Measurements from ENCODE around the gene UGT1A4. TPM values are rescaled to one million over a fixed set of nuclear protein-coding genes. Genes with fewer than 3 reads are reported as not detected.

The UGT1A4 gene
- total RNA-seq, 1 experiment from 2014 or later, result not detected

DNA sequence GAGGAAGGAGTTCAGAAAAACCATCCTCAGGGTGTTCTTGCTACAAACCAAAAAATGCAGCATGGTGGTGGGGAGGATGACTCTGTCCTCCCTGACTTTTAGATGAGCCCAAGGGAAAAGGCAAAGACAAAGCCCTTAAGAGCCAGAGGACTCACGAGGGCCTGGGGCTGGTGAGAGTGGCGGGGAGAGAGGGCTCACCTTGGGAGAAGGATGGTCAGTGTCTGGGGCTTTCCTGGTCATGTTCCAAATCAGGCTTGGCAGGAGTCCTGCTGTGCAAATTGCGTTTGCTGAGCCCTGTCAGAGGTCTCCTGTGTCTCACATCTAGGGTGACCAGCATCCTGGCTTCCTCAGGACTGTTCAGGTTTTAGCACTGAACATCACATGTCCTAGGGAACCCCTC lies 46.2 kb downstream of the UGT1A4 start:
- Histone ChIP-seq H3K18ac (ENCODE audit: insufficient read length, low read depth, low read length) (no peak overlapping the region), H3K23ac (ENCODE audit: insufficient read length, low read depth, low read length) (no peak overlapping the region), H3K27me3 (ENCODE audit: insufficient read depth, low read length) (no peaks in the 10 kb centered on the region), H4K20me1 (ENCODE audit: control insufficient read depth, insufficient read depth, insufficient read length) (no peaks in the 10 kb centered on the region), H2BK120ac (ENCODE audit: low read depth, low read length, poor library complexity, severe bottlenecking) (no peak overlapping the region), H3K79me1 (ENCODE audit: insufficient read depth, low read depth, low read length, poor library complexity, severe bottlenecking) (no peaks in the 10 kb centered on the region), H4K91ac (ENCODE audit: insufficient read length, low read depth, low read length) (no peak overlapping the region), H2BK20ac (ENCODE audit: low read depth, low read length, poor library complexity, severe bottlenecking) (no peak overlapping the region), H4K8ac (replicated peaks; ENCODE audit: insufficient read length, low read depth, low read length) (no peak overlapping the region), H3K4me2 (ENCODE audit: insufficient read depth, insufficient read length, low read length) (no peak overlapping the region), H3K4ac (ENCODE audit: low read depth, low read length) (no peak overlapping the region), H2BK12ac (ENCODE audit: insufficient read length, low read depth, low read length) (no peak overlapping the region), H2AFZ (ENCODE audit: low read length) (no peak overlapping the region), H3K14ac (ENCODE audit: insufficient read depth, low read length) (no peak overlapping the region), H3T11ph (ENCODE audit: low read length) (no peak overlapping the region), H3K4me1 (ENCODE audit: insufficient read depth, low read length) (peaks cover 2% of the 10 kb centered on the region; the same call in 1 of the 2 replicates), H3K27ac (ENCODE audit: insufficient read length, low read depth, low read length) (no peak overlapping the region), H3K56ac (ENCODE audit: insufficient read length, low read depth, low read length) (no peak overlapping the region), H3K9ac (ENCODE audit: extremely low read depth, insufficient read length, low read length) (no peak overlapping the region), H2AK5ac (ENCODE audit: insufficient read length, low read length) (no peak overlapping the region), H3K23me2 (ENCODE audit: insufficient read length, low read depth, low read length, poor library complexity, severe bottlenecking) (no peaks in the 10 kb centered on the region), H2BK15ac (ENCODE audit: low read depth, low read length) (no peak overlapping the region), H4K5ac (ENCODE audit: insufficient read length, low read depth, low read length) (no peak overlapping the region), H3K9me3 (ENCODE audit: control insufficient read depth, low read depth, low read length) (no peaks in the 10 kb centered on the region), H2BK5ac (ENCODE audit: insufficient read length, low read length) (no peak overlapping the region), H3K79me2 (ENCODE audit: insufficient read depth, low read length) (no peaks in the 10 kb centered on the region)
- Mint-ChIP-seq H3K36me3 (ENCODE audit: insufficient read depth in 1 of 3, low read depth in 3 of 3) (no peaks in the 10 kb centered on the region; a peak in 1 of 7 replicates), H3K4me1 (peaks cover 5 to 6% of the 10 kb centered on the region in 2 experiments; a peak in 3 of 4 replicates), H3K4me3 (no peak overlapping the region), H3K9me3 (peaks cover 0 to 3% of the 10 kb centered on the region in 2 experiments; a peak in 1 of 5 replicates), H3K27ac (no peak overlapping the region), H3K27me3 (ENCODE audit: low read depth) (peaks cover 8% of the 10 kb centered on the region)
- no peak for DNase-seq
- no peak for TF ChIP-seq CTCF (conservative IDR thresholded peaks at IDR 0.05)
- WGBS (ENCODE audit: extremely low coverage, insufficient read length, low lambda C conversion rate), result no CpG with 5 or more reads among the region's 3 CpGs
